ENCODE results near the gene PRKAG2.

Gene PRKAG2

DNA sequence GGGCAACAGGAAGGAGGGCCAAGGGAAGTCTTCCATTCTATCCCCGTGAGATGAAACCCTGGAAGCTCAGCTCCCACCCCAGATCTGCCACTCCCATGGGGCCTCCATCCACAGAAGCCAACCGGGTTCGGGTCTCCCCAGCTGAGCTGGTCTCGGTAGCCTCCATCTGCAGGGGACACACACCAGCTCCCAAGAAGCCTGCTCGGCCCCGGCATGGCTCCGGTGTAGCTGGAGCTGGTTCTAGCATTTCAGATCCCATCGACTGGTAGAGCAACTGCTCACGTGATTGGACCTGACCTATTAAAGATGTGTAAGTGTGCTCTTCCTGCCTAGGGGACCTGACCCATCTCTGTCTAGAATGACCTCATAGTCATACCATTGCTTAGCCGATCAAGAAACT lies 138.0 kb downstream of the PRKAG2 start:
- DNase-seq: no peak

DNA sequence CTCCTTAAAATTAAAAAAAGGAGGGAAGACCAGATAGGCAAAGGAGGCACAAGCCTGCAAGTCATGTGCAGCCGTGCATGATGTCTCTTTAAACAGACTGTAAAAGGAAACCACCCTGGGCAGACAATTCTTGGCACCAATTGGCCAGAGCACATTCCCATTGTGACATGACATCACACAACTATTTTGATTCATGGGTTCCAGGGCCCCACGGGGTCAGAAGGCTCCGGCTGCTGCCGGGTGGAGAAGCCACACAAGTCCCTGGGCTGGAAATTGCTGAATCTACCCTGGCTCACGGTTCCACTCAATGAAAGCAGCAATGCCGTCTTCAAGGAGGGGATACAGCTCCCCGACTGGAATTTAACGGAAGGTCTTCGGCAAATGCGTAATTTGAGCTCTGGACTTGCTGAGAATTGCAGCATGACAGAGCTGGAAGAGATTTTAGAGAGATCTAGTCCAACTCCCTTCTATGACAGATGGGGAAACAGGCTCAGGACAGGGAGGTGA lies 140.5 kb downstream of the PRKAG2 start:
- no peak for DNase-seq

DNA sequence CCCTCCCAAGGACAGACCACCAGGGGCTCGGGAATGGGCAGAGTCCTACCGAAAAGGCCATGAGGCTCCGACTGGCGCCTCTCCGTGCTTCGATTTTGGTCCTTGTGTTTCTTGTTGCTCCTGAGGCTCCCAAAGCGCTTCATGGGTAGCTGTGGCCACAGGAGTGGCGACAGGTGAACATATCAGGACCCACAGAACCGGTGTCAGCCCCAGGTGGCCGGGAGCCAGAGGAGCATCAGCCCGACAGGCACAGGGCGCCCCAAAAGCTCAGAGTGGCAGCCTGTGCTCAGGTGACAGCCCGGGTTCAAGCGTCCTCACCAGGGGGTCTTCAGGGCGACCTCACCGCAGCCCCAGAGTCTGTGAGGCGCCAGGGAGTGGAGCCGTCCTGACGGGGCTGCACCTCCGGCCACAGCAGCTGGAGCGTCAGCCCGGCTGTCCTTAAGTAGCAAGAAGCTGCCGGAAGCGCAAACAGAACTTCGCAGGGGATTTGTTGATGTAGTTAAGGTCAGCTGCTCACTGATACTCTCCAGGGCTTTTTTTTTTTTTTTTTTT lies 141.0 kb downstream of the PRKAG2 start:
- no peak for DNase-seq

DNA sequence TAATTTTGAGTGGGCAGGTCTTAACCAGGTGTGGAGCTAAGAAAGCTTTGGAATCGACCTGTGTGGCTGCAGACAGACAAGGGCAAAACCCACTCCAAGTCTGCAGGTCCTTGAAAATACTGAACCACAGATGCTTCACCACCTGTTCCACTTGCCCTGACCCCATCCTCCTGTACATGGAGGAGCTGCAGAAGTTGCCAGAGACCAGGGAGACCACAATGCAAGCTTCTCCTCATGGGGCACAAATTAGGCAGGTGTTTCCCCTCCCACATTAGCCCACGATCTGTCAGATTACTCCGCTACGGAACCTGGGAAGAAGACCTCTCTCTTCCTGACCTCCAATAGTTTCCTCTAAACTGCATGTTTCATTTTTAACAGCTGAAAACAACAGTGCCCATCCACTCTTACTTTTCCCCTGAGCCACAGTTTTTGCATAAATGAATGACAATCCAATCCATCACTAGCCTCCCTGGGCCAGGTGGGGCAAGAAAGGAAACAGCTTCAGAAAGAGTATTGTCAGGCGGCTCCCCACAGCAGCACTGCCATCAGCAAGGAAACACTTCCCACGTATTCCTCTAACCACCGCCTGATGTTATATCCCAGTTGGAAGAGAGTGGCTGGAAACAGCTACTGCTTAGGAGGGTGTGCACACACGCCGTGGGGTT lies 141.6 kb downstream of the PRKAG2 start:
- DNase-seq: no peak

DNA sequence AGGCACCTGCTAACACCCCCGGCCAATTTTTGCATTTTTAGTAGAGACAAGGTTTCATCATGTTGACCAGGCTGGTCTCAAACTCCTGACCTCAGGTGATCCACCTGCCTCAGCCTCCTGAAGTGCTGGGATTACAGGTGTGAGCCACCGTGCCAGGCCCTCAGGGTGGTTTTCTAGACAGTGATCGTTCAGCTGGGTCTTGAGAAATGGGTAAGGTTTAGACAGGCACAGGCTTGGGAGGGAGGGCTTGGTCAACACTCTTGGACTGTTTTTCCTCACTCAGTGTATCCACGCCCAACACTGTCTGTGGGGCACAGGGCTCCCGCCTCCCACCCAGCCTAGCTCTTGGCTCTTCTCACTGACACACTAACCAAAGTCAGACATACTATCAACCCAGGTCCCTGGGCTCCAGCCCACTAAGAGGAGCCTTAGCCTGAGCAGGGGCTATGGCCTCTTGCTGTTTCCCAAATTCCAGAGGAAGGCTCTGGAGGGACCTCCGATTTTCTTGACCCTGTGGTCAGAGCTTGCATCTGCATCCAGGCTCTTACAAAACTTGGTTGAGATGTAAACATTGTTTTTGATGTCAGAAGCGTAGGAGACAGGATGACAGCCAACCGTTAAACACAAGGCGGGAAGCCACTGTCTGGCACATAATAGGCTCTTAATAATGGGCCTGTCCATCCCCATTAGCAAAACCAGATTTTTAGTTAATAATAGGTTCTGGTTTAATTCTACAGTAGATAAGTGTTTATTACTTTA lies 143.9 kb downstream of the PRKAG2 start:
- DNase-seq: no peak

DNA sequence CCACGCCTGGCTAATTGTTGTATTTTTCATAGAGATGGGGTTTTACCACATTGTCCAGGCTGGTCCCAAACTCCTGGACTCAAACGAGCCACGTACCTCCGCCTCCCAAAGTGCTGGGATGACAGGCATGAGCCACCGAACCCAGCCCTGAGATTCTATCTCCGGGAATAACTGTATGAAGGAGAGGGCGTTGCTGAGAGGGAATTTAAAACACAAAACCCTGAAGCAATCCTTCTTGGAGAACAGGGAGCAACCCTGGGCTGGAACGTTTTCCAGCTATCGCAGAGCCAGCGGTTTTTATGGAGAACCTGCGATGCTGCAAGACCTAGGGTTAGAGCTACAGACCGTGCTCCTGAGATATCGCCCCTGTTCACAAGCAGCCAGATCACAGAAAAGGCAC lies 144.6 kb downstream of the PRKAG2 start:
- no peak for DNase-seq

DNA sequence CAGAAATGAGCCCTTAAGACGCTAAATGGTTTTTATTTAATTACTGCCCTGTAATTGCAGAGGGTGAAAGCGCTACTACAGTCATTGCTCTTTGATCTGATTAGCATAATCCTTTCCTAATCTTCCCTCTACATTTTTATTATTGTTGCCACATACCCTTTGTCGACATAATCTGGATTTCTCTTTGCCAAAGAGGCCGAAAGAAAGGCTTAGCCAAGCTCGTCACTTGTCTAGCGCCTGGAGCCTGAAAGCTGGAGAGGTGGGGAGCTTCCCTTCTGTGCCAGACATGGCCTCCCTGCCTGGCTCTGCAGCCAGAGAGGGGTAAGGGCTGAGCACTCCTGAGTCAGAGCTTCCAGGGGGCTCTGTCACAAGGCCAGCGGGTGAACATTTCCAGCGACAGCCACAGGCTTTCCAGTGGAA lies 145.9 kb downstream of the PRKAG2 start:
- no peak for DNase-seq

DNA sequence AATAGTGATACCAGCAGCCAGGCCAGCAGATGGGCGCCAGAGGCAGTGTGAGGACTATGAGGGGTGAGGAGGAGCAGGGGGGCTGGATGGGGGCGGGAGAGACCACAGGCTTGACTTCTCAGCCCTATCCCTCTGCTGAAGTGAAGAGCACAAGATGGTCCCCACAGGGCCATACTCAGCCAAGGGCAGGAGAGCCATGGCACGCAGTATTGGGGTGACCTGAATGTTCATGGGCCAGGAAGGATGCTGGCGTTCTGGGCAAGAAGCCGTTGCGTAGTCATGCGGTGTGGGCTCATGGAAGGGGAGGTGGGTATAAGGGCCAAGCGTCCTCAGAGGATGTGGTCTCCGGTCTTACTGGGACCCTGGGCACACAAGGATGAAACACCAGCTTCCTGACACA lies 146.3 kb downstream of the PRKAG2 start:
- no peak for DNase-seq

DNA sequence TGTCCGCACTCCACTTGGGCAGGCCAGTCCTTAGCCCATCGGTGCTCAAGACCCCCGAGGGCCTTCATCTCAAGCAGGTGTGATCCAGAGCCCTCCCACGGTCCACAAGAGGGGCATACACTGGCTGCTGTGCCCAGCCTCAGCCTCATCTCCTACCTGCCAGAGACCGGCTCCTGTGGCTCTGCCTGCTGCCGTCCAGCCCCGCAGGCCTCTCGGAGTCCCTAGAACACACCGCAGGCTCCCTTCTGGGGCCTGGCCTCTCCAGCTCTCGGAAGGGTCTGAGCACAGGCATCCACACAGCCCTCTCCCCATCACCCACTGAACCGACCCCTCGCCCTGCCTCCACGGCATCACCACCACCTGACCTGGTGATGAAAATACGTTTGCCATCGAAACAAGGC lies 147.4 kb downstream of the PRKAG2 start:
- no peak for DNase-seq

DNA sequence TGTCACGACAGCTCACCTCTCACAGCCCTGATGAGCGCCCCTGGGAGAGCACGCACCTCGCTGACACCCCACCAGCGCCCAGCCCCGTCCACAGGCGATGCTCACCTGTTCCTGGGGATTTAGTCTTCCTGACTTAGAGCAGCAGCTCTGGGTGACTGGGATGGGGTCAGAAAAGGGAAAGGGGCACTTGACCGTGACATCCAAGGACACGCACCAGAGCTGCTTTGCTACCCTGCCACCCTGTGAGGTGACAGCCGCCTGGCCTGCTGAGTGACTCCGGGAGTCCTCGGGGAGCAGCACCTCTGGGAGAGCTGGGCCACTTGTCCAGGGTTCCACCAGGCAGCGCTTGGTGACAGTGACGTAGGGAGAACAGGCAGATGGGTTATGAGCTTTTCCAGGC lies 148.2 kb downstream of the PRKAG2 start:
- DNase-seq: no peak

DNA sequence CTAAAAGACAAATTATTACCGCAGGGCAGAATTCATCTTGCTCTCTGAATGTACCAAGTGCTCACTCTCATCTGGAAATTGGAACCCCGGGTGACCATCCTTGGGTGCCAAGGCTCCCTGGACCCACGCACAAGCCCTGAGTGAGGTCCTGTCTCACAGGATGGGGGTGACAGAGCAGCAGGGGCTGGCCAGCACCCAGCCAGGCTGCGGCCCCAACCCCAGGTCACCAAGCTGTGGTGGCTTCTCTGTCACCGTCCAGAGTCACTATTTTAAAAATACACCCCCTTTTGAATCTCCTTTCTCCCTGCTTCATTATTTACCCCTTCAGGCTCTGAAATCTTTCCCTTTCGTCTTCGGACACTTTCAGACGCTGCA lies 148.6 kb downstream of the PRKAG2 start:
- DNase-seq: no peak

DNA sequence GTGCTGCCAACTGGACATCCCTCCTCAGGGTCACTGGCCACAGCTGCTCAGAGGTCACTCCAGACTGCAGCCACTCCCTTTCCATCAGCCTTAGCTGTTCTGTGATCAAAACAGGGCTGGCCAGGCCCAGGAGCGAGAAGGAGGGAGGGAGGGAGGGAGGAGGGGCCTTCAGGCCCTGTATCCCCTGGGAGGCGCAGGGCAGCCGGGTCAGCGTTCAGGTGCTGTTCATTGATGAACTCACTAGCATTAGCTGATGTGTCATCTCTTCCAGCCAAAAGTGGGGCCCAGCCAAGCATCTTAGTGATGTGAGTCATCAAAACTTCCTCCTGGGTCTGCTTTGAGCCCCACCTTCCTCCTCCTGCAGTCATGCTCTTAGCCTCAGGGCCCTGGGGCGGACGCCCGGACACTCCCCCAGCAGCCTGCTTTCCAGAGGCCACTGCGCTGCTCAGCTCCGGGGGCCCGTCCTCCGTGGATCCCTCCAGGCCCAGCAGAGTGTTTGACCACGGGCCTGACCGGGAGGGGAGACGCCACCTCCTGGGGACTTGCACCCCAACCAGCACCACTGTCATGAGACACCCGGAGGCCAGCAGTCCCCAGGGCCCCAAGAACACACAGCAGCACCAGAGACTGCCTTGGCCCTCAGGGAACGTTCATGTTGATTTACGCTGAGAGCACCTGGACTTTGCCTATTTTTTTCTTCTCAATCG lies 149.2 kb downstream of the PRKAG2 start:
- DNase-seq: no peak

DNA sequence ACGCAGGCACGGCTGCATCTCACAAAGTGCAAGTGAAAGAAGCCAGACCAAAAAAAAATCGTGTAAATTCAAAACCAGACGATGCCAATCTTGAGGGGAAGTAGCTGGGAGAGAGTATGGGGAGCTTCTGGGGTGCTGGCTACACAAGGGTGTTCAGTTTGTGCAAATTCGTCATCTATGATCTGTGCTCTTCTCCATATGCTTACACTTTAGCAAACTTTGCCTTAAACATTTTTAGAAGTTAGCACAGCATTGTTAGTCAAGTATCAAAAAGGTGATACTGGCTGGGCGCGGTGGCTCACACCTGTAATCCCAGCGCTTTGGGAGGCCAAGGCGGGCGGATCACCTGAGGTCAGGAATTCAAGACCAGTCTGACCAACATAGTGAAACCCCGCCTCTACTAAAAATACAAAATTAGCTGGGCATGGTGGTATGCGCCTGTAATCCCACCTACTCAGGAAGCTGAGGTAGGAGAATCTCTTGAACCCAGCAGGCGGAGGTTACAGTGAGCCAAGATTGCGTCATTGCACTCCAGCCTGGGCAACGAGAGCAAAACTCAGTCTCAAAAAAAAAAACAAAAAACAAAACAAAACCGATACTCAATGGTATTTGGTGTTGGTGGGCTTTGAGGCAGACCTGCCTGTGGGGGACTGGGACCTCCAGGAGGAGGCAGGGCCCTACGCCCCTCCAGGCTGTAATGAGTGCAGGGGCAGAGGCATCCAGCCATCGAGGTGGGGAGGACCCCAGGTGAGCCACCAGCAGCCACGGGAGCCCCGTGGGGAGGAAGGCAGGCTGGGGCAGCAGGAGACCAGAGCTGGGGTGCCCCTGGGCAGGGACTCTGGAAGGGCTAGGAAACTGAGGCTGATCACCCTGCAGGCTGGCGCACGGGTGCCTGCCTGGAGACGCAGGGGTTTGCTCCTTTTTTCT lies 150.0 kb downstream of the PRKAG2 start:
- DNase-seq: no peak

DNA sequence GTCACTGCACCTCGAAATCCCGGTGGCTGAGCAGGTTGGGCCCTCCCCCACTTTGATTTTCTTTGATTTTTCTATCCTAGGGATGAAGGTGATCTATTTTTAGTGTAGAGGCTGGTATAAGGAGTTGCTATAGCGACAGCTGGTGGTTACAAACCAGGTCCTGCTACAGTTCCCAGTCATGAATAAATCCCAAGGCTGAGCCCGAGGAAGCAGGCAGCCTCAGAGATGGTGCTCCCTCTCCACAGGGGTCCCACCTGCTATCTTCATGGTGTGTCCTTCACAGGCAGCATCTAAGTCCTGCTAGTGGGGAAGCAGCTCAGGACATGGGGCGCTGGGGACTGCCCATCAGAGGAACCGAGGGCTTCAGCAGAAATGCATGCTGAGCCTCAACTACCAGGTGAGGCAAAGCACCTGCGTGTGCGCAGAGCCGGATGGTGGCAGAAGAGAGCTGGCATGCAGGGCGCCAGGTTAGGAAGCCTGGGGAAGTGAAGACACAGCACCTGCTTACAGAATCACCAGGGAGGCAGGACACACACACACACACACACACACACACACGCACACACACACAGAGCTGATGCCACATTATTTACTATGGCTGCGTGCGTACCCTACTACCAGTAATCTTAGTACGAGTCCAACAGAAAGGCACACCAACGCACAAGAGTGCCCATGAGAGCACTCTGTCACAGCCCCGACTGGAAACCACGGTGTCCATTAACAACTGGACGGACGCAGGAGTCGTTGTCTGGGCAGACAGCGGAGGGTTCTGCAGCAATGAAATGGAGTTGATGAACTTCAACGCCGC lies 150.9 kb downstream of the PRKAG2 start:
- DNase-seq: no peak

DNA sequence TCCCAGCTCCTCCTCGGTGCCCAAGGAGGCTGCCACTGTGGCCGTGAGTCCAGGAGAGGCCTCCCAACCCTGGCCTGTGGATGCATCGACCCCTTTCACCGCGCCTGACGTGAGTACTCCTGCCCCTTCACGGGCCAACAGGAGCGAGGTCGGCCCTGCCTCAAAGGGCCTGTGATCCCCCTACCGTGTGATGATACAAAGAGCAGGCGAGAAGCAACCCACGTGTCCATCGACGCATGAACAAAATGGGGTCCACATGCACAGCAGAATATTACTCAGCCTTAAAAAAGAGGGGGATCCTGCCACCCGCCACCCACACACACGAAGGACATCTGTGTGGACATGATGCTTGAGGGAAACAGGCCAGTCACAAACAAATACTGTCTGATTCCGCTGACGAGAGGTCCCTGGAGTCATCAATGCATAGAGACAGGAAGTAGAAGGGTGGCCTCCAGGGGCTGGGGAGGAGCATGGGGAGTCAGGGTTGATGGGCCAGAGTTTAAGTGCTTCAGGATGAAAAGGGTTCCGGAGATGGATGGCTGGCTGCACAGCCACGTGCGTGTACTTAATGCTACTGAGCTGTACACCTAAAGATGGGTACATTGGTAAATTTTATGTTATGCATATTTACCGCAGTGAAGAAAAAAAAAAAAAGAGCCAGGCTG lies 151.9 kb downstream of the PRKAG2 start:
- DNase-seq: no peak

DNA sequence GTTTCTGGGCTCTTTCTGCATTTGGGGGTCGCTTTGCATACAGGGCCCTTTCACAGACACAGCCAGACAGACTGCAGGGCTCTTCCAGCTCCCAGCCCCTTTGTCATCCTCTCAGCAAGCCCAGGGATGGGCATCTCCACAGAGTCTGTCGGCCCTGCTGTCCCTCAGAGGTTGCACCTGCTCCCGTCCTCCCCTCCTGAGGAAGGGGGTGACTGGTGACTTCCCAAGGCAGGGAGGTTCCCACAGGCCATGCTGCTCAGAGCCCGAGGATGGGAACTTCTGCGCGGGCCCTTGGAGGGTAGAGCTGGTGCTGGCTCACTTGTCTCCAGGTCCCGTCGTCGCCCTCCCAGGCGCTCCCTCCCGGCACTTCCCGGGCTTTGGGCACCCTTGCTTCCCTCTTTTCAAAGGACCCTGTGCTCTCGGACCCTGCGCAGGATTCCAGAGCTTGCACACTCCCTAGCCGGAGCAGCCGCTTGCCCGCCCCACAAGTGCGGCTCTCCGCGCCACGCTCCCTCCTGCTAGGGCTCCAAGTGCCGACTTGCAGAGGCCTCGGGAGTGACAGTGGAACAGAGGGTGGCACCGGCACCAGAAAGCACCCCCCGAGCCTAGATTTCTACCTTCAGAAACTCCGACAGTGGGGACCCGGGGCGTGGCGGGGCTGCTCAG lies 152.5 kb downstream of the PRKAG2 start:
- DNase-seq: no peak

DNA sequence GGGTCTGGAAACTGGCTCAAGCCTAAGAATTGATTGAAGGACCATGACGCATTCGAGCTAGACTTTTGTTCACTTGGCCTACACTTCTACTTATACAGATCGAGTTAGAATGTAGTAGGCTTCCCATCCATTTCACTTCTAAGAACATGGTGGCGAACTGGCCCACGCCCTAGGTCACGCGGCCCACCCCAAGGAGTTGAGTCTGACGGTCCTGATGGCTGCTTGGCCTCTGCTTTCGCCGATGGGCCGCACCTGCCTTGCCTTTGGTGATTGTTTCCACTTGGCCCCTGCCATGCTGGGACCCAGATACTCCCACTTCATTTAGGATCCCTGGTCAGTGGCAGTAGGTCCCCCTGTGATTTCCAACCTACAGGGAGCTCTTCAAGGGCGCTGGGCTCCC lies 153.6 kb downstream of the PRKAG2 start:
- no peak for DNase-seq

DNA sequence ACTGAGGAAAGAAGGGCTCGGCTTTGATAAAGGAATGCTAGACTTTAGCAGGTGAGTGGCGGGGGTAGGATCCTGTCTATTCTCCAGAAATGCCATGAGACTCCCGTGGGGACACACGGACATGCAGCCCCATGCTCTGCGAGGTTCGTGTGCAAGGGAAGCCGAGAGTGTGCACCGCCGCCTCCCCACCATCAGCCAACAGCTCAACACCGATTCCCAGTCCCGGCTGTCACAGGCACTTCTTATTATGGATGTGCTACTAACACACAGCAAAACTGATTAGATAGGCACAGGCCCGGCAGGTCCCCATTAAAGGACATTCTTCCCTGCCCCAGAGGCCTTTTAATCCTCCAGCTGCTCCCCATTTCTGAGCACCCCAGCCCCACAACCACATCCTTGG lies 154.4 kb downstream of the PRKAG2 start:
- DNase-seq: no peak

DNA sequence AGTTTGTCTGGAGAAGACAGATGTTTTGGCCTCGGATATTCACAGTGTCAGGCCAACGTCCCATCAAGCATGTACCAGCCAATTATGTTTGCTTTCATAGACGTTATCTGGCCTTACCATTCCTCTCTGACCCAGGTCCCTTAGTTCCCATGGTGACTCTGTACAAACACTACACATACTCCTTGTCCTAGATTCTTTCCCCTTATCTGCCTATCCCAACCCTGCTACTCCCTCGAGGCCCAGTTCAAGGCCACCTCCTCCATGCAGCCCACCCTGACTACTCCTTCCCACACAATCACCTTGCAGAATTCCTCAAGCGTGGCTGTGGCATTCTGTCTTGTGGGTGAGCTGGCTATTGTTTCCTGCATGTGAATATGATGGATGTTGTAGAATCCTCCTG lies 155.2 kb downstream of the PRKAG2 start:
- DNase-seq: no peak

DNA sequence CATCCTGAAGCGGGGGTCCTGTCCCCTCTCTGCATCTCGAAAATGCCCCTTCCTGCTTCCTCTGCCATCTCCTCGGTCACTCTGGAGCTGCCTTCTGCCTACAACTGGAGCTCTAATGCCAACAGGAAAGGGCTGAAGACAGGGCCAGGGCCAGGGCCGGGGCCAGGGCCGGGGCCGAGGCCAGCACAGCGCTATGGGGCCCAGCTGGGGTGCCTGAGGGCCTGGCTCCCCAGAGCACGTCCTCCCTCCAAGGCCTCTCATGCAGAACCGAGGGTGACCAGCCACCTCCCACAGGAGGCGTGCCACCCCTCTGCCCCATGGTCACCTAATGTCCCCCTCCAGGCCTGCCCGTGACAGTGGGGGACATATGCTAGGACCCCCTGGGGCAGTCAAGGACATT lies 155.7 kb downstream of the PRKAG2 start:
- DNase-seq: no peak

DNA sequence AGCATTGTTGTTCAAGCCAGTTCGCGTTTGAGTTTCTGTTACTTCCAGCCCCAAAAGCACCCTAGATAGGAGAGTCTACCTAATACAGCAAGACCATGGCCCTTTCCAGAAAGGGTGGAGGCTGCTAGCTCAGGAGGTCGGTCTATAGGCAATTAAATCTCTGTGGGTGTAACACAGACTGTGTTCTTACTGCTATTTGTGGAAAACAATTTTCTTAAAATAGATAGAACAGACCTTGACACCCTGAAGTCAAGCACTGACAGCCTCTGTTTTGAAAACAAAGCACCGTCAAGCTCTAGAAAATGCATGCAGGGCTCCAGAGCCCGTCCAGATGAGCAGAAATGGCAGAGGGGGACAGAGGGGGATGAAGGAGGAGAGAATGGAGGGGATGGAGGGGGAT lies 156.6 kb downstream of the PRKAG2 start:
- no peak for DNase-seq
